Neural cell (in vitro differentiated cells): ENCODE results near the gene CFAP61. TPM values are rescaled to one million over a fixed set of nuclear protein-coding genes. Genes with fewer than 3 reads are reported as not detected.

Experiments
- H2AFZ ChIP-seq: fragments of 200-600, 300-800 bp; sonication (generic), shearing (Covaris generic); 2 replicates; pipeline ENCODE4 v1.6.0; 2014; ENCODE audit warnings: low read depth, mild to moderate bottlenecking, antibody characterized with exemption, low read length, moderate library complexity
- H3F3A ChIP-seq: fragments of 200-600 bp; shearing (Covaris generic); 2 replicates; pipeline ENCODE4 v1.6.1; 2016; ENCODE audit warnings: mild to moderate bottlenecking, moderate library complexity, mixed read lengths, antibody characterized with exemption, low read length; ENCODE audit not compliant: insufficient read depth, poor library complexity, severe bottlenecking
- H3K27ac ChIP-seq: fragments of 200-600, 300-800 bp; sonication (generic), shearing (Covaris generic); 2 replicates; pipeline ENCODE4 v1.5.1; 2014; ENCODE audit warnings: mild to moderate bottlenecking, low read length, moderate library complexity
- H3K27me3 ChIP-seq: fragments of 300-800, 200-600 bp; sonication (generic), shearing (Covaris generic); 2 replicates; pipeline ENCODE4 v1.6.0; 2014; ENCODE audit warnings: mild to moderate bottlenecking, low read depth, low read length, moderate library complexity; ENCODE audit not compliant: insufficient read depth
- H3K36me3 ChIP-seq: fragments of 300-800, 200-600 bp; sonication (generic), shearing (Covaris generic); 2 replicates; pipeline ENCODE4 v1.5.1; 2014; ENCODE audit warnings: mild to moderate bottlenecking, antibody characterized with exemption, low read length, moderate library complexity; ENCODE audit not compliant: insufficient read depth
- H3K4me2 ChIP-seq: fragments of 300-800, 200-600 bp; sonication (generic), shearing (Covaris generic); 2 replicates; pipeline ENCODE4 v1.6.0; 2014; ENCODE audit warnings: mild to moderate bottlenecking, low read length
- H3K4me3 ChIP-seq: fragments of 300-800, 200-600 bp; sonication (generic), shearing (Covaris generic); 2 replicates; pipeline ENCODE4 v1.5.1; 2014; ENCODE audit warnings: mild to moderate bottlenecking, low read length, moderate library complexity
- H3K79me2 ChIP-seq: fragments of 200-600 bp; shearing (Covaris generic); replicated peaks from 2 replicates; pipeline ENCODE4 v1.6.0; 2014; ENCODE audit warnings: mild to moderate bottlenecking, low read length, moderate library complexity; ENCODE audit not compliant: insufficient read depth
- H3K9ac ChIP-seq: fragments of 300-800, 200-600 bp; sonication (generic), shearing (Covaris generic); 2 replicates; pipeline ENCODE4 v1.6.1; 2016; ENCODE audit warnings: mild to moderate bottlenecking, low read length, mixed read lengths
- H3K9me2 ChIP-seq: fragments of 200-600 bp; shearing (Covaris generic); 2 replicates; pipeline ENCODE4 v1.6.1; 2016; ENCODE audit warnings: mild to moderate bottlenecking, low read length, mixed read lengths; ENCODE audit not compliant: insufficient read depth
- H3K9me3 ChIP-seq: fragments of 200-600, 300-800 bp; sonication (generic), shearing (Covaris generic); 2 replicates; pipeline ENCODE4 v1.6.1; 2016; ENCODE audit warnings: mild to moderate bottlenecking, mixed run types, low read length, moderate library complexity, mixed read lengths
- H4K20me1 ChIP-seq: fragments of 200-600 bp; shearing (Covaris generic); 2 replicates; pipeline ENCODE4 v1.6.1; 2016; ENCODE audit warnings: mild to moderate bottlenecking, mixed run types; ENCODE audit not compliant: insufficient read depth
- EP300 ChIP-seq: fragments of 450-650 bp; conservative IDR thresholded peaks from 2 replicates; pipeline ENCODE4 v1.6.1; 2014; ENCODE audit warnings: antibody characterized with exemption, mild to moderate bottlenecking, moderate library complexity; ENCODE audit not compliant: poor library complexity, severe bottlenecking
- EZH2 ChIP-seq: fragments of 200-600, 300-800 bp; shearing (Covaris generic), sonication (generic); IDR thresholded peaks from 2 replicates; pipeline ENCODE4 v1.6.1; 2014; ENCODE audit warnings: antibody characterized with exemption, low read length, borderline replicate concordance, mild to moderate bottlenecking; ENCODE audit not compliant: insufficient read depth, poor library complexity, severe bottlenecking
- MXI1 ChIP-seq: fragments of 450-650 bp; conservative IDR thresholded peaks from 2 replicates; pipeline ENCODE4 v1.6.1; 2014; ENCODE audit warnings: antibody characterized with exemption, mild to moderate bottlenecking; ENCODE audit not compliant: poor library complexity, severe bottlenecking
- POLR2AphosphoS5 ChIP-seq: IDR thresholded peaks from 2 replicates; pipeline ENCODE4 v1.6.1; 2012
- RAD21 ChIP-seq: fragments of 450-650 bp; conservative IDR thresholded peaks from 2 replicates; pipeline ENCODE4 v1.6.1; 2014; ENCODE audit warnings: antibody characterized with exemption, mild to moderate bottlenecking, moderate library complexity
- REST ChIP-seq: IDR thresholded peaks from 2 replicates; pipeline ENCODE4 v1.6.1; 2012; ENCODE audit warnings: borderline replicate concordance
- SMC3 ChIP-seq: fragments of 450-650 bp; conservative IDR thresholded peaks from 2 replicates; pipeline ENCODE4 v1.6.1; 2014; ENCODE audit warnings: antibody characterized with exemption, mild to moderate bottlenecking, moderate library complexity; ENCODE audit not compliant: poor library complexity
- TAF1 ChIP-seq: IDR thresholded peaks from 2 replicates; pipeline ENCODE4 v1.6.1; 2012; ENCODE audit warnings: low read depth
- polyA plus RNA-seq: library from polyadenylated mRNA; depleted of rRNA; stranded (reverse); fragments of >200 nt; gene quantifications from 2 replicates; pipeline ENCODE4 v1.2.3, GENCODE V29; 2014
- TF ChIP-seq, protein P1 (sequence below): fragments of 450-650 bp; IDR thresholded peaks from 2 replicates; pipeline ENCODE4 v1.5.1; 2014; ENCODE audit warnings: antibody characterized with exemption, mild to moderate bottlenecking, moderate library complexity; ENCODE audit not compliant: poor library complexity, severe bottlenecking

Gene CFAP61
- polyA plus RNA-seq, 1 donor from 2014 or later, result 0.42 TPM

GRCh38 chr20:20020908-20021307, 31.4 kb upstream of the CFAP61 start:
- TF ChIP-seq POLR2AphosphoS5 (no peak), RAD21 (no peak), REST (no peak), SMC3 (no peak), EZH2 (no peak), TAF1 (no peak), MXI1 (no peak), EP300 (no peak)
- TF ChIP-seq, protein P1, sequence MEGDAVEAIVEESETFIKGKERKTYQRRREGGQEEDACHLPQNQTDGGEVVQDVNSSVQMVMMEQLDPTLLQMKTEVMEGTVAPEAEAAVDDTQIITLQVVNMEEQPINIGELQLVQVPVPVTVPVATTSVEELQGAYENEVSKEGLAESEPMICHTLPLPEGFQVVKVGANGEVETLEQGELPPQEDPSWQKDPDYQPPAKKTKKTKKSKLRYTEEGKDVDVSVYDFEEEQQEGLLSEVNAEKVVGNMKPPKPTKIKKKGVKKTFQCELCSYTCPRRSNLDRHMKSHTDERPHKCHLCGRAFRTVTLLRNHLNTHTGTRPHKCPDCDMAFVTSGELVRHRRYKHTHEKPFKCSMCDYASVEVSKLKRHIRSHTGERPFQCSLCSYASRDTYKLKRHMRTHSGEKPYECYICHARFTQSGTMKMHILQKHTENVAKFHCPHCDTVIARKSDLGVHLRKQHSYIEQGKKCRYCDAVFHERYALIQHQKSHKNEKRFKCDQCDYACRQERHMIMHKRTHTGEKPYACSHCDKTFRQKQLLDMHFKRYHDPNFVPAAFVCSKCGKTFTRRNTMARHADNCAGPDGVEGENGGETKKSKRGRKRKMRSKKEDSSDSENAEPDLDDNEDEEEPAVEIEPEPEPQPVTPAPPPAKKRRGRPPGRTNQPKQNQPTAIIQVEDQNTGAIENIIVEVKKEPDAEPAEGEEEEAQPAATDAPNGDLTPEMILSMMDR, result no peak
- Histone ChIP-seq H3K36me3 (no peaks in the 10 kb centered on the region), H3K27ac (no peak overlapping the region), H2AFZ (no peak overlapping the region), H3K79me2 (peaks cover 55% of the 10 kb centered on the region), H3K4me3 (no peak overlapping the region), H3K9ac (no peak overlapping the region), H3K9me3 (no peaks in the 10 kb centered on the region), H3K27me3 (no peaks in the 10 kb centered on the region), H3K4me2 (no peak overlapping the region), H3K9me2 (no peaks in the 10 kb centered on the region), H3F3A (no peaks in the 10 kb centered on the region), H4K20me1 (no peaks in the 10 kb centered on the region)

GRCh38 chr20:20021835-20022234, 30.5 kb upstream of the CFAP61 start:
- H3K9ac ChIP-seq, result no peak overlapping the region
- no peaks in the 10 kb centered on the region for H3K9me3 ChIP-seq
- H2AFZ ChIP-seq, result no peak overlapping the region
- no peaks in the 10 kb centered on the region for H4K20me1 ChIP-seq
- H3K27me3 ChIP-seq, result no peaks in the 10 kb centered on the region
- H3K36me3 ChIP-seq, result no peaks in the 10 kb centered on the region
- H3F3A ChIP-seq, result no peaks in the 10 kb centered on the region
- TF ChIP-seq POLR2AphosphoS5 (no peak), REST (no peak), EZH2 (no peak), SMC3 (no peak), TAF1 (no peak), MXI1 (no peak), EP300 (no peak), RAD21 (no peak)
- TF ChIP-seq, protein P1, result no peak
- H3K9me2 ChIP-seq, result no peaks in the 10 kb centered on the region
- H3K79me2 ChIP-seq, result peaks cover 55% of the 10 kb centered on the region
- H3K4me2 ChIP-seq, result no peak overlapping the region
- no peak overlapping the region for H3K4me3 ChIP-seq
- H3K27ac ChIP-seq, result no peak overlapping the region
